GM12878 (cell line): ENCODE measurements around the gene BUB1B. TPM values are rescaled to one million over a fixed set of nuclear protein-coding genes. Genes with fewer than 3 reads are reported as not detected.

Experiments
- ATAC-seq: fragments of 200-7000 bp; cut with Tn5 transposase; 3 replicates; pipeline ENCODE4 v1.9.1; 2020; ENCODE audit warnings: mild to moderate bottlenecking, moderate library complexity
- BruUV-seq: library from RNA; stranded (reverse); fragments of 400-500 nt; replicated peaks from 2 replicates; lab custom pipeline; 2021; lab: Mats Ljungman, UMichigan
- CTCF ChIA-PET: fragments of 300-600 bp; sonication (Branson Sonifier 250); formaldehyde crosslinking; extraction: SDS; loops from one replicate; lab custom pipeline; 2021; ENCODE audit warnings: inconsistent platforms; lab: Yijun Ruan, JAX
- POLR2A ChIA-PET: fragments of 350-600 bp; formaldehyde crosslinking; extraction: SDS; loops from one replicate; lab custom pipeline; 2021; ENCODE audit warnings: inconsistent platforms; lab: Charles Lee
- RAD21 ChIA-PET: fragments of 300-600 bp; sonication (Branson Sonifier 250); formaldehyde crosslinking; loops from one replicate; lab custom pipeline; 2023; ENCODE audit warnings: antibody characterized with exemption; ENCODE audit not compliant: unreplicated experiment; lab: Charles Lee
- SMC1A ChIA-PET: fragments of 300-600 bp; sonication (Branson Sonifier 250); formaldehyde crosslinking; loops from one replicate; lab custom pipeline; 2023; ENCODE audit not compliant: unreplicated experiment, uncharacterized antibody; lab: Charles Lee
- DNase-seq: peaks from one replicate; pipeline ENCODE4 v3.0.0-alpha.2; 2011; ENCODE audit warnings: low read depth, low spot score
- FAIRE-seq: peaks from 3 replicates; lab custom pipeline; 2011; peaks lifted over from hg19 to GRCh38; lab: Jason Lieb, UNC
- H2AFZ ChIP-seq: 2 replicates; pipeline ENCODE4 v1.6.0; 2011; ENCODE audit warnings: low read depth, low read length, control low read depth; ENCODE audit not compliant: control insufficient read depth
- H3K27ac ChIP-seq: 2 replicates; pipeline ENCODE4 v1.5.1; 2011; ENCODE audit warnings: control low read depth; ENCODE audit not compliant: control insufficient read depth, insufficient read depth
- H3K27me3 ChIP-seq, 2 experiments: replicated peaks in 1 of 2; 2 replicates each; pipeline versions ENCODE4 v1.6.0 to v1.6.1; 2011; ENCODE audit warnings: low read length in 1 of 2; ENCODE audit not compliant: control insufficient read depth in 2 of 2, insufficient read depth in 2 of 2
- H3K36me3 ChIP-seq, 2 experiments: 2 replicates each; pipeline ENCODE4 v1.5.1; 2011; ENCODE audit warnings: low read length in 1 of 2; ENCODE audit not compliant: control insufficient read depth in 2 of 2, insufficient read depth in 2 of 2
- H3K4me1 ChIP-seq: 2 replicates; pipeline ENCODE4 v1.6.1; 2011; ENCODE audit warnings: mild to moderate bottlenecking, low read length, moderate library complexity, mixed read lengths; ENCODE audit not compliant: control insufficient read depth, insufficient read depth
- H3K4me2 ChIP-seq: 2 replicates; pipeline ENCODE4 v1.6.0; 2011; ENCODE audit warnings: control low read depth; ENCODE audit not compliant: control insufficient read depth, insufficient read depth
- H3K4me3 ChIP-seq: fragments of 200-600 bp; sonication (generic); 2 replicates; pipeline ENCODE4 v1.5.1; 2016
- H3K79me2 ChIP-seq: 2 replicates; pipeline ENCODE4 v1.6.0; 2011; ENCODE audit warnings: low read length; ENCODE audit not compliant: control insufficient read depth, insufficient read depth
- H3K9ac ChIP-seq: 2 replicates; pipeline ENCODE4 v1.8.0; 2011; ENCODE audit warnings: low read length, control low read depth, mixed read lengths; ENCODE audit not compliant: control insufficient read depth, insufficient read depth
- H3K9me3 ChIP-seq: replicated peaks from 3 replicates; pipeline ENCODE4 v1.5.1; 2011; ENCODE audit warnings: mild to moderate bottlenecking, low read length; ENCODE audit not compliant: control insufficient read depth, insufficient read depth
- H4K20me1 ChIP-seq: 2 replicates; pipeline ENCODE4 v1.6.0; 2011; ENCODE audit not compliant: control insufficient read depth, insufficient read depth
- ATF2 ChIP-seq: IDR thresholded peaks from 2 replicates; pipeline ENCODE4 v1.6.1; 2012; ENCODE audit warnings: low read length, inconsistent platforms
- BRCA1 ChIP-seq: IDR thresholded peaks from 2 replicates; pipeline ENCODE4 v1.6.1; 2011; ENCODE audit warnings: low read depth, low read length, improper control_type of control experiment
- ESRRA ChIP-seq: IDR thresholded peaks from 2 replicates; pipeline ENCODE4 v1.6.1; 2012; ENCODE audit warnings: mild to moderate bottlenecking, low read length, improper control_type of control experiment
- ETV6 ChIP-seq, 2 experiments: fragments of 450-650 bp in 1 of 2; IDR thresholded peaks in 1 of 2; conservative IDR thresholded peaks in 1 of 2; 2 replicates each; pipeline ENCODE4 v1.6.1; 2014; ENCODE audit warnings: antibody characterized with exemption in 1 of 2, borderline replicate concordance in 1 of 2, low read depth in 1 of 2, mild to moderate bottlenecking in 1 of 2, moderate library complexity in 1 of 2
- HDGF ChIP-seq: fragments of 450-650 bp; IDR thresholded peaks from 2 replicates; pipeline ENCODE4 v1.6.1; 2016; ENCODE audit warnings: antibody characterized with exemption
- POLR2AphosphoS5 ChIP-seq: IDR thresholded peaks from 2 replicates; pipeline ENCODE4 v1.6.1; 2011; ENCODE audit warnings: mild to moderate bottlenecking, low read length, inconsistent platforms
- SMC3 ChIP-seq: IDR thresholded peaks from 2 replicates; pipeline ENCODE4 v1.6.1; 2011; ENCODE audit warnings: low read length, improper control_type of control experiment, borderline replicate concordance
- STAT1 ChIP-seq: fragments of 450-650 bp; conservative IDR thresholded peaks from 2 replicates; pipeline ENCODE4 v1.6.1; 2014; ENCODE audit warnings: antibody characterized with exemption, mild to moderate bottlenecking
- ZNF217 ChIP-seq: fragments of 450-650 bp; IDR thresholded peaks from 2 replicates; pipeline ENCODE4 v1.6.1; 2017; ENCODE audit warnings: antibody characterized with exemption, mild to moderate bottlenecking
- ZNF274 ChIP-seq: IDR thresholded peaks from one replicate; pipeline ENCODE4 v1.8.0; 2011; ENCODE audit not compliant: insufficient read length, insufficient read depth
- WGBS: methylation state at CpG from one replicate; pipeline ENCODE4 v1.1.6; 2016; ENCODE audit warnings: low lambda C conversion rate; ENCODE audit not compliant: insufficient replicate concordance, insufficient coverage; ENCODE audit errors: missing lambda C conversion rate; 5-methylcytosine and 5-hydroxymethylcytosine counted together
- in situ Hi-C: fragments of 300-500 bp; cut with MboI; formaldehyde crosslinking; loops from 9 replicates; pipeline ENCODE4 v1.14.3; 2018; ENCODE audit warnings: mixed read lengths
- intact Hi-C: fragments of 100-400 bp; cut with micrococcal nuclease; formaldehyde crosslinking; loops from one replicate; pipeline ENCODE4 v1.14.2; 2022; ENCODE audit not compliant: unreplicated experiment
- polyA plus RNA-seq, 11 experiments: library from polyadenylated mRNA; depleted of rRNA in 4 of 11; unstranded in 6 of 11; stranded (reverse) in 5 of 11; fragments of >200 nt; fragmentation: Nextera tagmentation in 4 of 11; fragmentation: Illumina TruSeq in 1 of 11; extraction: Ambion mirVana in 4 of 11; extraction: Trizol in 1 of 11; gene quantifications; 1 replicate in 1 of 11; 2 replicates in 10 of 11; pipeline versions ENCODE4 v1.2.1 to v1.2.3, GENCODE V29; 2011 to 2016; ENCODE audit warnings: inconsistent platforms in 2 of 11, missing spikeins in 2 of 11, low read depth in 1 of 11
- total RNA-seq, 4 experiments: library from RNA; depleted of rRNA in 3 of 4; stranded (reverse); fragments of >200 nt in 3 of 4; fragmentation: Illumina TruSeq in 1 of 4; extraction: Trizol in 1 of 4; gene quantifications; 2 replicates each; pipeline versions ENCODE4 v1.2.1 to v1.2.3, GENCODE V29; 2013 to 2021

The BUB1B gene
- total and polyA plus RNA-seq, 10 of the 15 experiments (the other 5 are each of a cell fraction or from before 2014, with no cell fraction given), result 29.1 to 98.6 (median 77.3) TPM

- FAIRE-seq (no peak), DNase-seq (no peak), ATAC-seq (no peak)
- H3K27ac ChIP-seq, result no peak overlapping the region
- H3K9ac ChIP-seq, result no peak overlapping the region
- no peaks in the 10 kb centered on the region for H3K36me3 ChIP-seq
- WGBS, result 56% methylated on average over 8 of the region's 8 CpGs
- H3K4me3 ChIP-seq, result no peak overlapping the region
- CTCF ChIA-PET, result interaction anchor here (0.7 to 2.1 kb wide), 2 partner anchors 33 to 214 kb away, joined by 3 to 10 read pairs; no protein-coding TSS in a partner anchor
- no peaks in the 10 kb centered on the region for H4K20me1 ChIP-seq
- H3K27me3 ChIP-seq, result peaks cover 0 to 9% of the 10 kb centered on the region in 2 experiments; a peak in 3 of 4 replicates
- POLR2A ChIA-PET, result no interaction called here
- no peaks in the 10 kb centered on the region for H3K9me3 ChIP-seq
- RAD21 ChIA-PET, result interaction anchor here (0.8 to 1.4 kb wide), 2 partner anchors 25 to 33 kb away, joined by 3 to 4 read pairs; no protein-coding TSS in a partner anchor
- in situ Hi-C loops, result no loop called here
- no peaks in the 10 kb centered on the region for H3K4me1 ChIP-seq
- TF ChIP-seq STAT1 (no peak), POLR2AphosphoS5 (no peak), ZNF274 (no peak), ATF2 (no peak), ETV6 (conservative IDR thresholded peaks at IDR 0.05 in 1 of 2, IDR thresholded peaks at IDR 0.05 in 1 of 2; ENCODE audit: borderline replicate concordance in 1 of 2, low read depth in 1 of 2) (no peak), BRCA1 (no peak), SMC3 (no peak), ZNF217 (no peak), HDGF (no peak), ESRRA (no peak)
- intact Hi-C loops, result no loop called here
- no peaks in the 10 kb centered on the region for H3K79me2 ChIP-seq
- no peak overlapping the region for H2AFZ ChIP-seq
- H3K4me2 ChIP-seq, result no peak overlapping the region
- BruUV-seq, result no TSS peak
- SMC1A ChIA-PET, result no interaction called here
These were observed 89.4 kb downstream of the BUB1B start for GRCh38 chr15:40250304-40250656.
